ENCODE data around the gene PRAMEF11. TPM values are rescaled to one million over a fixed set of nuclear protein-coding genes. Genes with fewer than 3 reads are reported as not detected.

PRAMEF11 gene
- total and polyA plus RNA-seq, 2 of the 8 experiments (the other 6 are each of a cell fraction or from before 2014, with no cell fraction given): not detected

- Histone ChIP-seq H3K9ac (replicated peaks in 1 of 4; ENCODE audit: extremely low read depth in 1 of 4, low read depth in 3 of 4, low read length in 3 of 4) (no peak overlapping the region), H2BK5ac (ENCODE audit: low read depth, low read length) (no peak overlapping the region), H3K36me3 (ENCODE audit: control insufficient read depth in 2 of 4, insufficient read depth in 4 of 4, low read length in 3 of 4) (no peaks in the 10 kb centered on the region), H2BK120ac (replicated peaks; ENCODE audit: low read depth, low read length) (no peak overlapping the region), H3K79me2 (ENCODE audit: control insufficient read depth in 1 of 2, insufficient read depth in 2 of 2, low read length in 2 of 2) (no peaks in the 10 kb centered on the region), H4K91ac (replicated peaks; ENCODE audit: insufficient read length, low read length) (no peak overlapping the region), H3K14ac (ENCODE audit: insufficient read length) (no peak overlapping the region), H3K9me3 (ENCODE audit: insufficient read depth in 2 of 2, low read depth in 1 of 2, low read length in 1 of 2) (no peaks in the 10 kb centered on the region), H3K4me2 (ENCODE audit: insufficient read depth in 1 of 2, low read depth in 2 of 2, low read length in 2 of 2) (no peak overlapping the region), H3K23ac (ENCODE audit: insufficient read length) (no peak overlapping the region), H3K27ac (ENCODE audit: low read depth, low read length) (no peak overlapping the region), H3K18ac (ENCODE audit: extremely low read depth, low read length) (no peak overlapping the region), H2BK12ac (ENCODE audit: low read depth, low read length) (no peak overlapping the region), H3K4ac (replicated peaks; ENCODE audit: insufficient read length, low read depth, low read length) (no peak overlapping the region), H2AFZ (ENCODE audit: low read length) (no peak overlapping the region), H3K4me3 (ENCODE audit: extremely low read depth in 1 of 4, insufficient read depth in 2 of 4, low read depth in 3 of 4, low read length in 4 of 4) (no peak overlapping the region), H3K27me3 (replicated peaks in 1 of 4; ENCODE audit: control insufficient read depth in 3 of 4, extremely low read depth in 1 of 4, insufficient read depth in 3 of 4, low read length in 3 of 4) (no peaks in the 10 kb centered on the region), H4K20me1 (replicated peaks in 1 of 2; ENCODE audit: control insufficient read depth in 1 of 2, insufficient read depth in 2 of 2, low read length in 2 of 2) (no peaks in the 10 kb centered on the region), H3K4me1 (replicated peaks in 1 of 4; ENCODE audit: control insufficient read depth in 3 of 4, insufficient read depth in 4 of 4, low read length in 3 of 4) (no peaks in the 10 kb centered on the region; a peak in 1 of 7 replicates), H3K79me1 (ENCODE audit: low read depth, low read length) (no peaks in the 10 kb centered on the region), H2BK20ac (ENCODE audit: low read length) (no peak overlapping the region), H3K56ac (replicated peaks; ENCODE audit: insufficient read length, low read depth, low read length) (no peak overlapping the region), H4K8ac (ENCODE audit: extremely low read depth, insufficient read depth, low read length) (no peak overlapping the region), H2BK15ac (ENCODE audit: low read length) (no peak overlapping the region), H3K23me2 (ENCODE audit: low read depth, low read length) (no peaks in the 10 kb centered on the region), H4K5ac (ENCODE audit: insufficient read length, low read depth, low read length) (no peak overlapping the region), H2AK5ac (ENCODE audit: low read depth, low read length) (no peak overlapping the region)
- FAIRE-seq: no peak
- POLR2A ChIA-PET (ENCODE audit: partially characterized antibody): no interaction called here
- WGBS, 2 experiments (ENCODE audit: extremely low coverage in 1 of 2, insufficient coverage in 1 of 2, insufficient read length in 1 of 2, insufficient replicate concordance in 2 of 2, low coverage in 1 of 2, low lambda C conversion rate in 2 of 2, missing lambda C conversion rate in 1 of 2): 88% methylated on average over 4 of the region's 4 CpGs; no CpG with 5 or more reads in 1 of the 2 experiments
- CTCF ChIA-PET (ENCODE audit: partially characterized antibody): interaction anchor here (0.5 to 1.5 kb wide), 3 partner anchors 17 to 1061 kb away, joined by 3 to 7 read pairs (median 5); no protein-coding TSS in a partner anchor
- DNase-seq (ENCODE audit: low read depth in 1 of 2, low spot score in 2 of 2): no peak
- TF ChIP-seq EZH2 (IDR thresholded peaks at IDR 0.05; ENCODE audit: low read depth, low read length, severe bottlenecking) (no peak), KDM1A (IDR thresholded peaks at IDR 0.05; ENCODE audit: borderline replicate concordance, low read length) (no peak), SP2 (IDR thresholded peaks at IDR 0.05; ENCODE audit: low read length) (no peak), GTF2F1 (IDR thresholded peaks at IDR 0.05; ENCODE audit: borderline replicate concordance, low read depth, low read length) (no peak), POLR2AphosphoS5 (IDR thresholded peaks at IDR 0.05; ENCODE audit: low read depth, low read length) (no peak), SAP30 (IDR thresholded peaks at IDR 0.05; ENCODE audit: insufficient read depth, insufficient replicate concordance, low read length) (no peak), TBP (IDR thresholded peaks at IDR 0.05; ENCODE audit: low read depth, low read length) (no peak), CEBPB (IDR thresholded peaks at IDR 0.05; ENCODE audit: low read depth, low read length) (no peak), TAF7 (optimal IDR thresholded peaks at IDR 0.05; ENCODE audit: borderline replicate concordance, low read depth, low read length) (no peak), SP4 (IDR thresholded peaks at IDR 0.05; ENCODE audit: low read length) (no peak), SIRT6 (IDR thresholded peaks at IDR 0.05; ENCODE audit: low read length) (no peak), BRCA1 (IDR thresholded peaks at IDR 0.05; ENCODE audit: low read depth, low read length) (no peak), POU5F1 (IDR thresholded peaks at IDR 0.05; ENCODE audit: low read depth, low read length) (no peak), ATF3 (IDR thresholded peaks at IDR 0.05; ENCODE audit: insufficient read depth, low read depth, low read length) (no peak), BACH1 (IDR thresholded peaks at IDR 0.05; ENCODE audit: low read length) (no peak)
Measured at GRCh38 chr1:12778061-12778460, 53.1 kb downstream of the PRAMEF11 start.
